ENCODE results near the gene NFX1.
A peak's percentile ranks its signal among the peaks of the same experiment; 100 is the strongest.

NFX1 gene

DNA sequence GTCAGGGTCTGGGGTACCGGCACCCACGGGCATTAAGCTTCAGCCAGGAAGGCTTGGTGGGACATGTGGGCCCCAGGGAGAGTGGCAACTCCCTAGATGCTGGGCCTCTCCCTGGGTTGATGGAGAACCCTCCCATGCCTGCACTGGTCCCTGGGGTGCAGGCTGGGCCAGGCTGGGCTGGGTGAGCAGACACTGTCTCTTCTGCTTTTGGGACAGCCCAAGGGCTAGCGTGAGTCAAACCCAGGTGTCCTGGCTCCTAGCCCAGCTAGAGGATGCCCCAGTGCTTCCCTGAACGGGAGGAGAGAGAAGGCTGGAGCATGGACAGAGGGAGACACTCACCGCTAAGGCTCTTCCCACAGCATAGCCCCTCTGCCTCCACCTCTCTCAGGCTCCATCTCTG, 117.8 kb downstream of the NFX1 start:
- FAIRE-seq (no peak), DNase-seq (ENCODE audit: insufficient read length, low spot score) (no peak)
- no peak for TF ChIP-seq POLR2A (IDR thresholded peaks at IDR 0.05; ENCODE audit: low read depth, low read length)

DNA sequence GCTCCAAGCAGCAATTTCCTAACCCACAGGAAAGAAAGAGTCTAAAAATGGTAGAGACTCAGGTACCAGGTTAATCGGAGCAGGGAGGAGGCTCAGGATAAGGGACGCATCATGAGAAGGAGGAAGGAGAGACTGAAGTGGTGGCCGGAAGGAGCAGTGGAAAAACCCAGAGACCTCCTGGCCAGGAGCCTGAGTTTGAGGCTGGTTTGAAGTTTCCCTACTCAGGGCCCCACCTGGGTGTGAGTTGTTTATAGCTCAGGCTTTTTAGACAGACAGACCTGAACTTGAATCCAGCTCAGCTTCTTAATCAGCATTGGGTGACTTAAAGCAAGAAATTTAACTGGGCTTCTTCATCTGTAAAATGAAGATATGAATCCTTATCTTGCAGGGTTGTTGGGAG, 124.0 kb downstream of the NFX1 start:
- no peak for TF ChIP-seq POLR2A (IDR thresholded peaks at IDR 0.05; ENCODE audit: low read depth, low read length)
- DNase-seq (ENCODE audit: insufficient read length, low spot score) = no peak
- no peak for FAIRE-seq

DNA sequence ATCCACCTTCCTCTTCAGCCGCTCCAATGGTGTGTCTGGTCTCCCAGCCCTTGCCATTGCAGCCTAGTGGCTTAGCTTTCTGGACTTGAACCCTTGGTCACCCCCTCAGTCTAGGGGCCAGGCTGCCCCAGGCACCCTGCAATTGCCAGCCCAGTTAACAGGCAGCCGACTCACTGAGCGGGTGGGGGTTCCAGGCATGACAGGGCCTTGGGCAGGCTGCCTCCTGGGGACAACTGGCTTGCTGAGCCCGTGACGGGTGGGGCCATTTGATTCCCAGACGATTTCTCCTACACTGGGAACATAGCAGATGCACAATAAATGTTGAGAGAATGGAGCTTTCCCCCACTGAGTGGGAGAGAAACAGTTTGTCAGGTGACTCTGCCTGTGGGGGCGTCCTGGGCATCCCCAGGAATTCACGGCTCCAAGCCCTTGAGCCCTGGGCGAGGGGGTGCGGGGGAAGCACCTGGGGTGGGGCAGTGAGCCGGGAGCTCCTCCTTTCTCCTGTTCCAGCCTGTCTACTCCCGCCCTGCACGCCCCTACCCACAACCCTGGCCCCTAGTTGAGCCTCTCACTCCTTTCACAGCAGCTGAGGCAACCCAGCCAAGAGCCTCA, 124.7 kb downstream of the NFX1 start:
- no peak for FAIRE-seq

DNA sequence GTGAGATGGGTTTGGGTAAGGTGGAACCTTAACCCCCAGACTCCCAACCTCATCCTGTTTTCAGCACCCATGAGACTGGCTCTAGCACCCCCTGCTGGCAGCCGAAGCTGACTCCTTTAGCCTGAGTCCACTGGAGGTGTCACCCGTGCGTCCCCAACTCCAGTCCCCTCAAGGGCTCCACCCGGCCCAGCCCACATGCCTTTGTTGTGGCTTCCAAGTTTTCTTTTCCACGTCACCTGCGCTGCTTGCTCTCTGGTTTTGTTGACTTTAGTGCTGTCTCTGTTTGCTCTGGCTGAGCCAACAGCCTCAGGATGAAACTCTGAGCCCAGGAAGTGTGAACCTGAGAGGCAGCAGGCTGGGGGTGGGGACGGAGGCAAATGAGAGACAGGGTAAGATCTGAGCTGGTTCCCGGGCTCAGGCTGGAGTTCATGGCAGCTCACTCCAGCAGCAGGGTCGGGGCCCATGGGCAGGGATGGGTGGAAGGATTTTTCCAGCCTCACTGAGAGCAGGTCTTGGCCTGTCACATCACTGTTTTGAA, 125.3 kb downstream of the NFX1 start:
- FAIRE-seq = no peak
- no peak for TF ChIP-seq POLR2A (IDR thresholded peaks at IDR 0.05; ENCODE audit: low read depth, low read length)
- peak; percentile 35 for DNase-seq (ENCODE audit: insufficient read length, low spot score)

More for the DNA sequence above, 124.7 kb downstream of the NFX1 start:
- no peak for DNase-seq (ENCODE audit: insufficient read length, low spot score)
- no peak for TF ChIP-seq POLR2A (IDR thresholded peaks at IDR 0.05; ENCODE audit: low read depth, low read length)

DNA sequence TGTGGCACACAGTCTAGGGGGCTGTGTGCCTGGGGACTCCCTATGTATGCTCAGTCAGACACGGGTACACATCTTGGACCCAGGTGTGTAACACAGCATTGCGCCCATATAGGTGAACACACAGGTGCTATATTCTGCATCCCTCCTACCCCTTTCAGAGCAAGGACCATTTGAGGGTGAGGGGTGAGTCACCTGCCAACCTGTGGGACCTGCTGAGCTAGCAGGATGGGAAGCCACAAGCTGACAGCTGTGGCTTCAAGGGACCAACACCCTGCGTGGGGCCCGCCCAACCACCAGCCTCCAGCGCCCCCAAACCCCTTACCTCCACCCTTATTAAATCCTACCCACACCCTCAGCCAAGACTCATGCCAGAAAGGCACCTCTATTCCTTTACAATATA, 126.7 kb downstream of the NFX1 start:
- FAIRE-seq = no peak
- no peak for DNase-seq (ENCODE audit: insufficient read length, low spot score)
- no peak for TF ChIP-seq POLR2A (IDR thresholded peaks at IDR 0.05; ENCODE audit: low read depth, low read length)

DNA sequence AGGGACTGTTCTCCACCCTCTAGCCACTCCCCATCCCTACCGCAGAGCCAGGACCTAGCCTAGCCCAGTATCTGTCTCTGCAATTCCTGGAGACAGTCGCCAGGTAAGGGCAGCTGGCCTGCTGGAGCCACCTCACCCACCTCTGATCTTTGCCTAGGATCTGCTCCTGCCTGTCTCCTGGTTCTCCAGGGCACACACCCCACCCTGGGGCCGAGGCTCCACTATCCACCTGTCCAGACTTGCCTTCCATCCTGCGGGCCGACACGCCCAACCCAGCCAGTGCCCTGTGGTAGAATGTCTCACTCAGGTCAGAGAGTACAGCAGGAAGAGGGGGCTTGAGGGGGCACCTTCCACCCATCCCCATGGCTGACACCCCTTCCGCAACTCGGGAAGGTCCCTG, 127.8 kb downstream of the NFX1 start:
- no peak for TF ChIP-seq POLR2A (IDR thresholded peaks at IDR 0.05; ENCODE audit: low read depth, low read length)
- no peak for DNase-seq (ENCODE audit: insufficient read length, low spot score)
- FAIRE-seq = no peak

DNA sequence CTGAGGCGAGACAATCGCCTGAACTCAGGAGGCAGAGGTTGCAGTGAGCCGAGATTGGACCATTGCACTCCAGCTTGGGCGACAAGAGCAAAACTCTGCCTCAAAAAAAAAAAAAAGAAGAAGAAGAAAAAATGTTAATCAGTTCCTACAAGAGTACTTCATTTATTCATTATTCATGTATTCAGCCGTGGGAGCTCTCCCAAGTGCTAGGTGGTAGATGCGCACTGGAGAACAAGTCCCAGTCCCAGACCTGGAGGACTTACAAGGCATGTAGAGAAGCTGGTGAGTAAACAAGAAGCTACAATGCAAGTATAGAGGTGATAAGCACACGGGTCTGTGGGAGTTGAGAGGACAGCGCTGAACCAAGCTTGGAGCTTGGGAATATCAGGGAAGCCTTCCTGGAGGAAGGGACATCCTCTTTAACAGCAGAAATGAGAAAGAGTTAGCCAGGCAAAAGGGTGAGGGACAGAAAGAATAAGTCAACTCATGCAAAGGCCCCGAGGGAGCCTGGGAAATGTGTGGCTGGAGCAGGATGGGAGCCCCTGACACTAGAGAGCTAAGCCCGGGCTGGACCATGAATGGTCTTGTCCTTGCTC, 129.5 kb downstream of the NFX1 start:
- FAIRE-seq (no peak), DNase-seq (ENCODE audit: insufficient read length, low spot score) (no peak)
- TF ChIP-seq POLR2A (IDR thresholded peaks at IDR 0.05; ENCODE audit: low read depth, low read length) = no peak

All from H54 (cell line).